NCI-H82 treated with DMSO at 0.1 percent for 48 hours (cell line): ENCODE results near the gene SRD5A2.

Experiments
- DNase-seq: peaks from one replicate; lab custom pipeline; 2025; ENCODE audit not compliant: unreplicated experiment; lab: John Stamatoyannopoulos, UW

Gene SRD5A2

GRCh38 chr2:31474296-31474695 is 106.4 kb downstream of the SRD5A2 start:
- DNase-seq, result no peak
